Stomach (tissue), 9 donors: ENCODE results near the gene LGALS12. TPM values are rescaled to one million over a fixed set of nuclear protein-coding genes. Genes with fewer than 3 reads are reported as not detected.

Experiments
- DNase-seq, 2 donors: peaks; one replicate each; pipeline versions ENCODE4 v3.0.0 to v3.0.0-alpha.2; 2013 to 2019
- H3K27ac ChIP-seq, 5 donors: fragments of 200-600 bp in 4 of 5; sonication (generic) in 4 of 5; one replicate each; pipeline ENCODE4 v1.5.1; 2013 to 2019; ENCODE audit warnings: mild to moderate bottlenecking in 1 of 5, moderate library complexity in 1 of 5
- H3K27me3 ChIP-seq, 3 donors: fragments of 200-600 bp; sonication (generic); one replicate each; pipeline ENCODE4 v1.5.1; 2017 to 2019; ENCODE audit warnings: mixed run types in 1 of 3
- H3K36me3 ChIP-seq, 4 donors: fragments of 200-600 bp; sonication (generic); 1 replicate in 3 of 4; 2 replicates in 1 of 4; pipeline ENCODE4 v1.5.1; 2016 to 2019
- H3K4me1 ChIP-seq, 4 donors: fragments of 200-600 bp; sonication (generic); one replicate each; pipeline ENCODE4 v1.5.1; 2016 to 2019
- H3K4me3 ChIP-seq, 4 donors: fragments of 200-600 bp; sonication (generic) in 3 of 4; one replicate each; pipeline ENCODE4 v1.5.1; 2016 to 2019; ENCODE audit warnings: mild to moderate bottlenecking in 1 of 4
- H3K9me3 ChIP-seq, 4 donors: fragments of 200-600 bp; sonication (generic); one replicate each; pipeline ENCODE4 v1.5.1; 2016 to 2019
- CTCF ChIP-seq, 7 experiments: fragments of 450-650 bp in 4 of 7; fragments of 200-600 bp in 3 of 7; sonication (generic) in 3 of 7; IDR thresholded peaks; one replicate each; pipeline ENCODE4 v1.5.1; 2016 to 2019; ENCODE audit warnings: antibody characterized with exemption in 7 of 7, control low read depth in 2 of 7, mild to moderate bottlenecking in 1 of 7
- EP300 ChIP-seq: sonication (generic); formaldehyde crosslinking; IDR thresholded peaks from one replicate; pipeline ENCODE4 v1.6.1; 2017; ENCODE audit warnings: antibody characterized with exemption
- POLR2A ChIP-seq, 4 donors: fragments of 450-650 bp; IDR thresholded peaks; one replicate each; pipeline ENCODE4 v1.6.1; 2016; ENCODE audit warnings: antibody characterized with exemption in 4 of 4, control low read depth in 2 of 4, mild to moderate bottlenecking in 1 of 4, moderate library complexity in 1 of 4
- POLR2AphosphoS5 ChIP-seq, 3 donors: sonication (generic); formaldehyde crosslinking; IDR thresholded peaks; one replicate each; pipeline ENCODE4 v1.6.1; 2016; ENCODE audit warnings: antibody characterized with exemption in 3 of 3
- WGBS, 5 donors: extraction: QIAGEN DNeasy Blood & Tissue Kit in 3 of 5; methylation state at CpG; one replicate each; pipeline versions ENCODE4 v1.1.5 to v1.1.7; 2013 to 2018; 5-methylcytosine and 5-hydroxymethylcytosine counted together
- intact Hi-C: fragments of 100-400 bp; cut with DNase I; formaldehyde crosslinking; loops from one replicate; pipeline ENCODE4 v1.15.1; 2023; ENCODE audit warnings: low total_unique reads
- polyA plus RNA-seq, 3 donors: library from polyadenylated mRNA; stranded (reverse); fragments of 200-250 nt; gene quantifications; one replicate each; pipeline ENCODE4 v1.2.3, GENCODE V29; 2013
- total RNA-seq, 5 donors: library from RNA; depleted of rRNA; stranded (reverse); fragments of >200 nt; gene quantifications; one replicate each; pipeline versions ENCODE4 v1.1.0 to v1.2.3, GENCODE V29; 2014 to 2016
- donor health status: healthy with polysubstance abuse.
- donor health status: Bipolar disorder and iron deficiency.
- donor health status: healthy.

LGALS12 gene
- total and polyA plus RNA-seq, 8 donors: 0.38 to 1.1 (median 0.49) TPM; not detected in 4

- Histone ChIP-seq H3K9me3 (peaks cover 0 to 27% (median 13%) of the 10 kb centered on the region in 4 donors), H3K4me3 (no peak overlapping the region), H3K4me1 (peaks cover 2 to 34% (median 23%) of the 10 kb centered on the region in 4 donors), H3K36me3 (no peaks in the 10 kb centered on the region), H3K27ac (no peak overlapping the region), H3K27me3 (no peaks in the 10 kb centered on the region)
- intact Hi-C loops: no loop called here
- WGBS, 5 donors: 85 to 96% (median 93%) methylated on average over 4 of the region's 4 CpGs
- no peak for DNase-seq
- no peak for TF ChIP-seq POLR2A (IDR thresholded peaks at IDR 0.05)
- no peak for TF ChIP-seq CTCF (IDR thresholded peaks at IDR 0.05)
- no peak for TF ChIP-seq EP300
- no peak for TF ChIP-seq POLR2AphosphoS5 (IDR thresholded peaks at IDR 0.05)
Observed at GRCh38 chr11:63499874-63500273, 6.0 kb upstream of the LGALS12 start.

- TF ChIP-seq CTCF (IDR thresholded peaks at IDR 0.05) (no peak), EP300 (no peak), POLR2A (IDR thresholded peaks at IDR 0.05) (no peak), POLR2AphosphoS5 (IDR thresholded peaks at IDR 0.05) (no peak)
- H3K27ac ChIP-seq: no peak overlapping the region
- H3K4me1 ChIP-seq: peaks cover 13 to 40% (median 31%) of the 10 kb centered on the region in 4 donors
- H3K36me3 ChIP-seq: no peaks in the 10 kb centered on the region
- H3K9me3 ChIP-seq: peaks cover 0 to 27% (median 13%) of the 10 kb centered on the region in 4 donors
- no peak for DNase-seq
- 33 to 59% (median 41%) methylated on average over 1 of the region's 1 CpG for WGBS, 5 donors
- H3K27me3 ChIP-seq: no peaks in the 10 kb centered on the region
- H3K4me3 ChIP-seq: no peak overlapping the region
- intact Hi-C loops: no loop called here
Observed at GRCh38 chr11:63501236-63501635, 4.6 kb upstream of the LGALS12 start.

GRCh38 chr11:63502252-63502820, 3.5 kb upstream of the LGALS12 start:
- no peak overlapping the region for H3K4me3 ChIP-seq
- 46 to 68% (median 51%) methylated on average over 2 of the region's 2 CpGs for WGBS, 5 donors
- TF ChIP-seq POLR2A (IDR thresholded peaks at IDR 0.05) (no peak), EP300 (no peak), POLR2AphosphoS5 (IDR thresholded peaks at IDR 0.05) (no peak), CTCF (IDR thresholded peaks at IDR 0.05) (no peak)
- no peaks in the 10 kb centered on the region for H3K27me3 ChIP-seq
- peaks cover 14 to 51% (median 35%) of the 10 kb centered on the region in 4 donors for H3K4me1 ChIP-seq
- DNase-seq: no peak
- peak overlapping the region in 3 of 5 donors; percentile 20 to 62 (median 38) for H3K27ac ChIP-seq
- peaks cover 0 to 27% (median 13%) of the 10 kb centered on the region in 4 donors for H3K9me3 ChIP-seq
- intact Hi-C loops: no loop called here
- H3K36me3 ChIP-seq: no peaks in the 10 kb centered on the region

GRCh38 chr11:63503492-63503891, 2.4 kb upstream of the LGALS12 start:
- Histone ChIP-seq H3K27me3 (no peaks in the 10 kb centered on the region), H3K4me3 (no peak overlapping the region), H3K9me3 (peaks cover 0 to 25% (median 13%) of the 10 kb centered on the region in 4 donors), H3K4me1 (peaks cover 14 to 52% (median 35%) of the 10 kb centered on the region in 4 donors), H3K27ac (peak overlapping the region in 3 of 5 donors; percentile 4 to 62 (median 20)), H3K36me3 (no peaks in the 10 kb centered on the region)
- intact Hi-C loops: no loop called here
- no peak for DNase-seq
- WGBS, 5 donors: 58 to 69% (median 63%) methylated on average over 6 of the region's 6 CpGs
- TF ChIP-seq EP300 (no peak), CTCF (IDR thresholded peaks at IDR 0.05) (no peak), POLR2A (IDR thresholded peaks at IDR 0.05) (no peak), POLR2AphosphoS5 (IDR thresholded peaks at IDR 0.05) (no peak)
